NB4 (cell line): Measurements from ENCODE around the gene PLCH2.

Experiments used
- MYC ChIP-seq: IDR thresholded peaks from 2 replicates; pipeline ENCODE4 v1.6.1; 2011; ENCODE audit warnings: low read depth, low read length
- POLR2A ChIP-seq: IDR thresholded peaks from 2 replicates; pipeline ENCODE4 v1.6.1; 2011; ENCODE audit warnings: mild to moderate bottlenecking; ENCODE audit not compliant: insufficient read length; ENCODE audit errors: extremely low read depth
- TF ChIP-seq, protein P1 (sequence below): IDR thresholded peaks from one replicate; pipeline ENCODE4 v1.5.1; 2012; ENCODE audit warnings: low read depth, low read length

DNA sequence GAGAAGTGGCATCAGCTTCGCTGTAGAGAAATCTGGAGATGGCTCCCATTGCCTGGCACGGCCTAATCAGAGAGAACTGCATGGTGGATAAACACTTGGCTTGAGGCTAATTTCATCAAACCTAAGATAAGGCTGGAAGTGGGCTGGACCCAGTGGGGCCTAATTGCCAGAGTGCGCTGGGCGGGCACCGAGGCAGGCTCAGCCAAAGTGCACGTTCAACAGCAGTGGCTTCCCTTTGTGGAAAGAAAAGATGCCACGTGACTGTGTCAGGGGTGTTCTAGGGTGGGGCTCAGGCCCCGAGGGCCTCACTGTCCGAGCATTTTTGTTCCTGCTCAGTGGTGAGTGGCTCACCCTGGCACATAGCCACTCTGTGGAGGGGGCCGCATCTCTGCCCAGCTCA lies 5.8 kb downstream of the PLCH2 start:
- TF ChIP-seq, protein P1, sequence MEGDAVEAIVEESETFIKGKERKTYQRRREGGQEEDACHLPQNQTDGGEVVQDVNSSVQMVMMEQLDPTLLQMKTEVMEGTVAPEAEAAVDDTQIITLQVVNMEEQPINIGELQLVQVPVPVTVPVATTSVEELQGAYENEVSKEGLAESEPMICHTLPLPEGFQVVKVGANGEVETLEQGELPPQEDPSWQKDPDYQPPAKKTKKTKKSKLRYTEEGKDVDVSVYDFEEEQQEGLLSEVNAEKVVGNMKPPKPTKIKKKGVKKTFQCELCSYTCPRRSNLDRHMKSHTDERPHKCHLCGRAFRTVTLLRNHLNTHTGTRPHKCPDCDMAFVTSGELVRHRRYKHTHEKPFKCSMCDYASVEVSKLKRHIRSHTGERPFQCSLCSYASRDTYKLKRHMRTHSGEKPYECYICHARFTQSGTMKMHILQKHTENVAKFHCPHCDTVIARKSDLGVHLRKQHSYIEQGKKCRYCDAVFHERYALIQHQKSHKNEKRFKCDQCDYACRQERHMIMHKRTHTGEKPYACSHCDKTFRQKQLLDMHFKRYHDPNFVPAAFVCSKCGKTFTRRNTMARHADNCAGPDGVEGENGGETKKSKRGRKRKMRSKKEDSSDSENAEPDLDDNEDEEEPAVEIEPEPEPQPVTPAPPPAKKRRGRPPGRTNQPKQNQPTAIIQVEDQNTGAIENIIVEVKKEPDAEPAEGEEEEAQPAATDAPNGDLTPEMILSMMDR = no peak
- TF ChIP-seq POLR2A (no peak), MYC (no peak)
